Measurements from ENCODE around the gene MYL5.
"Not testable (repeated sequence)": the region's sequence is repeated elsewhere in the genome, so short reads cannot be mapped to it uniquely, and the experiment has no call there.

The MYL5 gene

GRCh38 chr4:657834-658667 lies 16.3 kb upstream of the MYL5 start:
- DNase-seq, result no peak

DNA sequence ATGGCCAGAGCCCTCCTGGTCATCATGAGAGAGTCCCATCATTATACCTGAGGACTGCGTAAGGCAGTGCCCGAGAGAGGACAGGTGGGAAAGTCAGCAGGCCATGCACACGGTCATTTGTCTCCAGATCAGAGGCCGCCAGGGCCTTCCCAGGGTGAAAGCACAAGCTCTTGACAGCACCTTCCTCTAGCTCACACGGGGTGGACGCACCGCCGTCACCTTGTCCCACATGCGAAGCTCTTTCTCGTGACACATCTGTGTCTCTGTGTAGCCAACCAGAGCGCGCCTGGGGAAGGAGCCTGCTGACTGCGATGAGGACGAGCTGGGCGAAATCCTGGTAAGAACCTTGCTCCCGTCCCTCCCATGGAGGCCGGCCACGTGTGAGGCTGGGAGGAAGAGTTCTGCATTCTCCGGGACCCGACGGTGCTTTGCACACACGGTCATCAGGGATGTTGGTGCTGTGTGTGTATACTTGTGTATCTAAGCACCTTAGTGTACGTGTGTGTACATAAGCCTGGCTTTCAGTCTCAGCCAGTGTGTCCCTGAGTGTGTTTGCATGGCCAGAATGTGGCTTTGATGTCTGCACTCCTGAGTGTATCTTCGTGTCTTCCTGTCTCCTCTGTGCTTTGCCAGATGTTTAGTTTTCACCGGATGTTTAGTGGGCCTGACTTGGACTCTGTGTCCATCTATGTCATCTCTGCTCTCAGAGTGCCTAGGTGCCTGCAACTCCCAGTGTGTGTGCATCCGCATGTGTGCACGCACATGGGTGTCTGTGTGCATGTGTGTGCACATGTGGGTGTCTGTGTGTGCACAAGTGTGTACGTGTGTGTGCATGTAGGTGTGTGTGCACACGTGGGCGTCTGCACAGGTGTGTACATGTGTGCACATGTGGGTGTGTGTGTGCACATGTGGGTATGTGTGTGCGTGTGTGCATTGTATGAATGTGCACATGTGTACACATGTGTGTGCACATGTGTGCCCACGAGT lies 15.4 kb upstream of the MYL5 start:
- DNase-seq, result no peak

DNA sequence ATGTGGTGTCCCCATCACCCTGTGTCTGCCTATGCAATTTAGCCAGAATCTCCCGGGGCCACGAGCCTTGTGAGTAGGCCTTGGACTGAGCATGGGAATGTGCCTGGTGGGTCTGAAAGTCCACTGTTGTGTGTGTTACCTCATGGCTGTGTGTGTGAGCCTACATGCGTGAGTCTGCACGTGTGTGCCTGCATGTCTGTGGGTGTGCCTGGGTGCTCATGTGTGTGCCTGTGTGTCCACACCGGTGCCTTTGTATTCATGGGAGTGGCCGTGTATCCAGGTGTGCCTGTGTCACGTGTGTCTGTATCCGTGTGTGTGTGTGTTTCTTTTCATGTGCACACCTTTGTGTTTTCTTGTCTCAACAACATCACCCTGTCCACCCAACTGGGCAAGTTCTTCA lies 14.5 kb upstream of the MYL5 start:
- DNase-seq, result no peak

- DNase-seq, result no peak
These were observed 13.9 kb upstream of the MYL5 start for GRCh38 chr4:660401-660800.

- DNase-seq, result no peak
These were observed 13.1 kb upstream of the MYL5 start for GRCh38 chr4:661231-661630.

DNA sequence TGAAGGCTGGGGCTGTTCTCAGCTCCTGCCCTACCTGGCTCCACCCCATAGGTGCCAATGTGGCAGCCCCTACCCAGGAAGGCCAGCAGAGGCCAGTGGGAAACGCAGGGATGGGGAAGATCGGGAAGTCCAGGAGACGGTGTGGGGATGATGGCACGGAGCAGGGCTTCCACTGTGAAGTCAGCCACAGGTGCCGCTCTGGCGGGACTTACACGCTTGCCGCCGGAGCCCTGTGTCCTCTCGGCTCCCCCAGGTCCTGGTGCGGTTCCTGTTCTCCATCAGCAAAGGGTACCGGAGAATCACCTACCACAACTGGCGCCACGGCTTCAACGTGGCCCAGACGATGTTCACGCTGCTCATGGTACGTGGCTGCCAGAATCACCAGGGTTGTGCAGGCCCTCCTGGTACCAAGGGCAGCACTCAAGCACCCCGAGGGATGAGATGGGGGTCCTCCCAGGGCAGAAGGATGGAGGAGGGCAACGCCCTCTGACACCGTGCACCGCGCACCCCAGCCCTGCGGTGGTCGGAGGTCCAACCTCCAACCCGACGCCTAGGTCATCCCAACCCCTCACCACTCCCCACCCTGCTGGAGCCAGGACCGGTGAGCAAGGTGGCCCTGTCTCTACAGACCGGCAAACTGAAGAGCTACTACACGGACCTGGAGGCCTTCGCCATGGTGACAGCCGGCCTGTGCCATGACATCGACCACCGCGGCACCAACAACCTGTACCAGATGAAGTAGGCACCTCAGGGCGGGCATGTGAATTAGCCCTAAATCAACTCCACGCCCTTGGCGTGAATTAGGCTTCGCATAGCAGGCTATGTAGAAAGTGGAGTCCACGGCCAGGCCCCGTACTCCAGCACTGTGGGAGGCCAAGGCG lies 12.2 kb upstream of the MYL5 start:
- DNase-seq, result no peak

GRCh38 chr4:663046-663437 lies 11.3 kb upstream of the MYL5 start:
- no peak for DNase-seq

DNA sequence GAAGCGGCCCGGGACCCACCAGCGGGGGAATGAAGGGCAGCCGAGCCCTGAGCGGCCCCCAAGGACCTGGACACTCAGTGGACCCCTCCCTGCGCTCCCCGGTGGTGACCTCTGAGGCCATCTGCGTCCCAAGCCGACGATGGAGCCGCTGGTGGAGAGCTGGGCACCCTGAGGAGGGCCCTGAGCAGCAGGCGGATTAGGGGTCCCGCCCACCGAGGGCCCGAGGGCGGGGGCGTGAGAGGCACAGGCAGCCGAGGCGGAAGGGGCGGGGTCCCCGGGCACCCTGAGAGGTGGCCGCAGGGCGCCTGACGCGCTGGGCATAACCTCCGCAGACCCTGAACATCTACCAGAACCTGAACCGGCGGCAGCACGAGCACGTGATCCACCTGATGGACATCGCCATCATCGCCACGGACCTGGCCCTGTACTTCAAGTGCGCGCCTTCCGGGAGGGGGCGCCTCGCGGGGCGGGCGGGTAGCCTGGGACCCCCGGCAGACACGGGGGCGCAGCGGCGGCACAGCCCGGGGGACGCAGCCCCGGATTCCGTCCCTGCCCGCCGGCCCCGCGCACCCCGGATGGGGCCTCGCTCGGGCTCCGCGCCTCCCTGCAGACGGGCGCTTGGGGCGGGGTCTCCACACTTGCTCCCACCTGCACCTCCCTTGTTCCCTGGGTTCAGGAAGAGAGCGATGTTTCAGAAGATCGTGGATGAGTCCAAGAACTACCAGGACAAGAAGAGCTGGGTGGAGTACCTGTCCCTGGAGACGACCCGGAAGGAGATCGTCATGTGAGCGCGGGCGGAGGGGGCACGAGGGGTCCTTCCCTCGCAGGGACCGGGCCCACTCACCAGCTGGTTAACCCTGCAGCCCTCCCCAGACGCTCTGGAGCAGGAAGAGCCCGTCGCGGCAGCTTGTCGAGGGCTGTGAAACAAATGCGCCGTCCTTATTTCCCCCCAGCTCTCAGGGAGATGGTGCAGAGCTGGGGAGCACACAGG lies 10.6 kb upstream of the MYL5 start:
- peak; percentile 42 for DNase-seq

- DNase-seq, result no peak
These were observed 9.6 kb upstream of the MYL5 start for GRCh38 chr4:664713-665231.

DNA sequence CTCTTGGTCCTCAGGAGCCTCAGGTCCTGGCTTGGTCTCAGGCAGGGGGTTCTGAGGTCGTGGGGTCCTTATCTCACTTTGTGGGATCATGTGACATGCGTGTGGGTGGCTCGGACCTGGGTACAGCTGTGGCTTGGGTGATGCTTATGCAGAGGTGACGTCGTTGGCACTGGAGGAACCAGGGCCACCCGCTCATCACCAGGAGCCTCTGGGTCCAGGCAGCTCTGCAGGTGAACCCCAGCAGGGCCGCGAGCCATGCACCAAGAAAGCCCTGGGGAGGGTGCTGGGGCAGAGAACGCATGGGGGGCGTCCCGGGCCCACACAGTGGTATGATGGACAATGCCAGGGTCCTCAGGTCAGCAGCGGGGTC lies 9.0 kb upstream of the MYL5 start:
- DNase-seq, result no peak

GRCh38 chr4:665751-666435 lies 8.4 kb upstream of the MYL5 start:
- no peak for DNase-seq

DNA sequence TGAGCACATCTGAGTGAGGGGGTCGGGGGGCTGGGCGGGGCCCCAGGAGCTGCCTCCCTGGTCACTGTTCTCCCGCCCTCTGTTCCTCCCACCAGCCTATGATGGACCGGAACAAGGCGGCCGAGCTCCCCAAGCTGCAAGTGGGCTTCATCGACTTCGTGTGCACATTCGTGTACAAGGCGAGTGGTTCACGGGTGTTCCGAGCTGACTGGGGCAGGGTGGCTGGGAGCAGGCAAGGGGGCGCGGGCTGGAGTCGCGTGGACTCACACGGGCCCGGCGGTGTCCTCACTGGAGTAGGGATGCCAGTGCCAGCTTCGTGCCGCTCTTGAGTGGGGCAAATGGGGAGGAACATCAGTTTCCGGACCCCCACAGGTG lies 7.9 kb upstream of the MYL5 start:
- no peak for DNase-seq

DNA sequence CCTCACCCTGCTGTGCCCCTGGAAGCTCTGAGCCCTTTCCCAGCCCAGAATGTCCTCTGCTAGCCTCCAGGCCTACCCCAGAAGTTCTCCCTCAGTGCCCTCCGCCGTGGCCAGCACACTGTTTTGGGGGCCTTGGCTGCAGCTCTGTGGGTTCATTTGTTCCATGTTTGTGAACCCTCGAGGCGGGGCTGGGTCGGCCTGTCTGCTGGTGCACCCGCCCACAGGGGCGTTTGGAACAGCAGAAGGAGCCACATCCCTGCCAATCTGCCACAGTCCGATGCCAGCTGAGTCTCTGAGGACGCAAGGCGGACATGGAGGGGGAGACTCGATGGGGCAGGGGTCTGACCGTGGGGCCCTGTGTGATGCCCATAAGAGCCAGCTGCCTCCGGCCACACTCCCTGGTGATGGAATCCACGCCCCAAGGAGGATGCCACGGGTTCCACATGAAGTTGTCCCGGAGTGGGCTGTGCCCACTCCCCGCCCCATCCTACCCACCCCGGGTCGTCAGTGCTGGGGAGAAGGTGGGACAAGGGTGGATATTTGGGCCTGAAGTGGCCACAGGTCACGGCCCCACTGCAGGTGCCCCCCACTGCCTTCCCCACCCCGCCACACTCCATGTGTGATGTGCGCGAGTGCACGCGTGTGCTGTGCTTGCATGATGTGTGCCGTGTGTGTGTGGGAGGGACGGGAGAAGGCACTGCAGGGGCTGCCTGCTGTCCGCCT lies 7.4 kb upstream of the MYL5 start:
- no peak for DNase-seq

GRCh38 chr4:667545-667925 lies 6.8 kb upstream of the MYL5 start:
- no peak for DNase-seq

DNA sequence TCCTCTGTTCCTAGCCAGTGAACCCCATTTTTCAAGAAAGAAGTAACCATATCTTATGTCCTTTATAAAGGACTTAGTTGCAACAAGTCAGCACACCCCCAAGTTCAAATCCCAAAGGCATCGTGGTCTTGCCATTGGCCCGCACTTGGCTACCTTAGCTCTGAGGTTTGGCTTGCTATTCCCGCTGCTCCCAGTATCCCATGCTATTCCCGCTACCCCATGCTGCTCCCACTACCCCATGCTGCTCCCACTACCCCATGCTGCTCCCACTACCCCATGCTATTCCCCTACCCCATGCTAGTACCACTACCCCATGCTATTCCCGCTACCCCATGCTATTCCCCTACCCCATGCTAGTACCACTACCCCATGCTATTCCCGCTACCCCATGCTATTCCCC lies 6.1 kb upstream of the MYL5 start:
- DNase-seq, result not testable (repeated sequence)

DNA sequence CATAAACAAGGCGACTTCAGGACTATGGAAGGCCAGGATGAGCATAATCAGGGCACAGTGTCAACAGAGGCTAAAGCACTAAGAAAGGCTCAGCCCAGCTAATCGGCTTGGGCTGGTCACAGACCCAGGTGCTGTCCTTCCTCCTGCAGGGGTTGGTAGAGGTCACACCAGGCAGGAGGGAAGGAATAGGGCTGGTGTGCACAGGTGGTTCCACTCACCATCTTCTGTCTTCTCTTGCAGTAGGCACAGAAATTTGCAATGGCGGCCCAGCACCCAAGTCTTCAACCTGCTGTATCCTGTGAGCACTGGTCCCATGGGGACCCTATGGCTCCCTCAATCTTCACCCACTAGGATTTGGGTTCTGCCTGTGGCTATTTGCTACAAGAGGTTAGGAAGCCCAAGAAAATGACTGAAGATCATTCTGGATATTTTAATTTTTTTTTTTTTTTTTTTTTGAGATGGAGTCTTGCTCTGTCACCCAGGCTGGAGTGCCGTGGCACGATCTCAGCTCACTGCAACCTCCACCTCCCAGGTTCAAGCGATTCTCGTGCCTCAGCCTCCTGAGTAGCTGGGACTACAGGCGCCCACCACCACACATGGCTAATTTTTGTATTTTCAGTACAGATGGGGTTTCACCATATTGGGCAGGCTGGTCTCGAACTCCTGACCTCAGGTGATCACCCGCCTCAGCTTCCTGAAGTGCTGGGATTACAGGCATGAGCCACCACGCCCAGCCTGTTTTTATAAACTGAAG lies 4.4 kb upstream of the MYL5 start:
- DNase-seq, result not testable (repeated sequence)

- no peak for DNase-seq
These were observed 2.6 kb upstream of the MYL5 start for GRCh38 chr4:671769-672168.

GRCh38 chr4:673349-674091 lies 822 bp upstream of the MYL5 start:
- DNase-seq, result no peak
